Measurements from ENCODE around the gene TOR4A.

Gene TOR4A

GRCh38 chr9:137279741-137280473 is 2.4 kb downstream of the TOR4A start:
- H3K27me3 Mint-ChIP-seq (ENCODE audit: low read depth, poor library complexity) = peaks cover 25% of the 10 kb centered on the region
- H3K27ac Mint-ChIP-seq = no peak overlapping the region
- H3K36me3 Mint-ChIP-seq (ENCODE audit: low read depth) = peaks cover 4% of the 10 kb centered on the region
- TF ChIP-seq CTCF (IDR thresholded peaks at IDR 0.05) = no peak
- DNase-seq = no peak
- H3K4me3 Mint-ChIP-seq = no peak overlapping the region
- no peaks in the 10 kb centered on the region for H3K9me3 Mint-ChIP-seq
- peaks cover 31% of the 10 kb centered on the region for H3K4me1 Mint-ChIP-seq

- H3K27ac Mint-ChIP-seq = no peak overlapping the region
- H3K9me3 Mint-ChIP-seq = no peaks in the 10 kb centered on the region
- peak; percentile 76 for DNase-seq
- TF ChIP-seq CTCF (IDR thresholded peaks at IDR 0.05) = peak; percentile 48
- H3K4me1 Mint-ChIP-seq = peaks cover 23% of the 10 kb centered on the region
- peaks cover 4% of the 10 kb centered on the region for H3K36me3 Mint-ChIP-seq (ENCODE audit: low read depth)
- H3K27me3 Mint-ChIP-seq (ENCODE audit: low read depth, poor library complexity) = peaks cover 26% of the 10 kb centered on the region
- H3K4me3 Mint-ChIP-seq = no peak overlapping the region
These were observed 3.2 kb downstream of the TOR4A start for GRCh38 chr9:137280474-137281344.

- H3K4me1 Mint-ChIP-seq = peaks cover 19% of the 10 kb centered on the region
- peak overlapping the region; percentile 58 for H3K4me3 Mint-ChIP-seq
- no peak for TF ChIP-seq CTCF (IDR thresholded peaks at IDR 0.05)
- peaks cover 4% of the 10 kb centered on the region for H3K36me3 Mint-ChIP-seq (ENCODE audit: low read depth)
- no peak overlapping the region for H3K27ac Mint-ChIP-seq
- H3K9me3 Mint-ChIP-seq = no peaks in the 10 kb centered on the region
- DNase-seq = peak; percentile 63
- H3K27me3 Mint-ChIP-seq (ENCODE audit: low read depth, poor library complexity) = peaks cover 29% of the 10 kb centered on the region
These were observed 4.0 kb downstream of the TOR4A start for GRCh38 chr9:137281345-137282116.

GRCh38 chr9:137286975-137287383 is 9.5 kb downstream of the TOR4A start:
- H3K4me3 Mint-ChIP-seq = no peak overlapping the region
- peaks cover 9% of the 10 kb centered on the region for H3K4me1 Mint-ChIP-seq
- H3K9me3 Mint-ChIP-seq = peaks cover 6% of the 10 kb centered on the region
- peak; percentile 43 for DNase-seq
- peaks cover 9% of the 10 kb centered on the region for H3K36me3 Mint-ChIP-seq (ENCODE audit: low read depth)
- peaks cover 27% of the 10 kb centered on the region for H3K27me3 Mint-ChIP-seq (ENCODE audit: low read depth, poor library complexity)
- H3K27ac Mint-ChIP-seq = no peak overlapping the region
- peak; percentile 25 for TF ChIP-seq CTCF (IDR thresholded peaks at IDR 0.05)

GRCh38 chr9:137293094-137293481 is 15.6 kb downstream of the TOR4A start:
- H3K4me1 Mint-ChIP-seq = peaks cover 15% of the 10 kb centered on the region
- H3K36me3 Mint-ChIP-seq (ENCODE audit: low read depth) = no peaks in the 10 kb centered on the region
- H3K27ac Mint-ChIP-seq = no peak overlapping the region
- no peak for TF ChIP-seq CTCF (IDR thresholded peaks at IDR 0.05)
- H3K27me3 Mint-ChIP-seq (ENCODE audit: low read depth, poor library complexity) = peaks cover 47% of the 10 kb centered on the region
- no peak overlapping the region for H3K4me3 Mint-ChIP-seq
- H3K9me3 Mint-ChIP-seq = peaks cover 13% of the 10 kb centered on the region
- DNase-seq = no peak

All from nephron progenitor cell (in vitro differentiated cells).